OCI-LY7 (cell line): ENCODE measurements around the gene EPB42. TPM values are rescaled to one million over a fixed set of nuclear protein-coding genes. Genes with fewer than 3 reads are reported as not detected.

Experiments used
- BruUV-seq: library from RNA; stranded (reverse); fragments of 400-500 nt; replicated peaks from 2 replicates; lab custom pipeline; 2021; lab: Mats Ljungman, UMichigan
- CTCF ChIA-PET: fragments of 300-600 bp; sonication (Branson Sonifier 250); formaldehyde crosslinking; loops from one replicate; lab custom pipeline; 2022; ENCODE audit warnings: antibody characterized with exemption; ENCODE audit not compliant: unreplicated experiment; lab: Charles Lee
- POLR2A ChIA-PET: fragments of 300-600 bp; sonication (Branson Sonifier 250); formaldehyde crosslinking; loops from one replicate; lab custom pipeline; 2022; ENCODE audit warnings: antibody characterized with exemption; lab: Charles Lee
- DNase-seq: peaks from one replicate; pipeline ENCODE4 v3.0.0-alpha.2; 2015; ENCODE audit warnings: low spot score
- H2AFZ ChIP-seq: fragments of 200-600 bp; sonication (generic), shearing (Covaris generic); 2 replicates; pipeline ENCODE4 v1.6.1; 2014; ENCODE audit warnings: mild to moderate bottlenecking, antibody characterized with exemption, low read length, moderate library complexity
- H3K27ac ChIP-seq: fragments of 200-600 bp; sonication (generic); 2 replicates; pipeline ENCODE4 v1.5.1; 2014; ENCODE audit warnings: mixed run types, low read depth, mild to moderate bottlenecking, moderate library complexity, low read length, inconsistent platforms; ENCODE audit not compliant: poor library complexity, severe bottlenecking
- H3K36me3 ChIP-seq: fragments of 200-600 bp; sonication (generic); 2 replicates; pipeline ENCODE4 v1.6.1; 2014; ENCODE audit warnings: mild to moderate bottlenecking, antibody characterized with exemption, low read length, moderate library complexity, mixed read lengths; ENCODE audit not compliant: insufficient read depth
- H3K4me1 ChIP-seq: fragments of 200-600 bp; sonication (generic); 2 replicates; pipeline ENCODE4 v1.5.1; 2014; ENCODE audit warnings: mild to moderate bottlenecking, low read length; ENCODE audit not compliant: insufficient read depth, poor library complexity, severe bottlenecking
- H3K4me2 ChIP-seq: fragments of 200-600 bp; sonication (generic); 2 replicates; pipeline ENCODE4 v1.6.1; 2014; ENCODE audit warnings: mild to moderate bottlenecking, low read length
- H3K4me3 ChIP-seq: fragments of 200-600 bp; sonication (generic); 2 replicates; pipeline ENCODE4 v1.5.1; 2014; ENCODE audit warnings: mild to moderate bottlenecking, low read depth, low read length; ENCODE audit not compliant: poor library complexity, severe bottlenecking
- H3K79me2 ChIP-seq: fragments of 200-600 bp; sonication (generic); 2 replicates; pipeline ENCODE4 v1.6.1; 2016; ENCODE audit warnings: low read depth, mild to moderate bottlenecking, low read length, moderate library complexity, mixed read lengths; ENCODE audit not compliant: insufficient read depth
- H3K9me2 ChIP-seq: fragments of 200-600 bp; sonication (generic); 2 replicates; pipeline ENCODE4 v1.6.1; 2016; ENCODE audit warnings: mild to moderate bottlenecking, low read length, mixed read lengths; ENCODE audit not compliant: insufficient read depth
- H3K9me3 ChIP-seq: fragments of 200-600 bp; sonication (generic); 2 replicates; pipeline ENCODE4 v1.6.1; 2014; ENCODE audit warnings: mild to moderate bottlenecking, mixed run types, low read length, mixed read lengths
- H4K20me1 ChIP-seq: fragments of 200-600 bp; sonication (generic); 2 replicates; pipeline ENCODE4 v1.6.1; 2014; ENCODE audit warnings: mild to moderate bottlenecking, antibody characterized with exemption, low read length, moderate library complexity, mixed read lengths; ENCODE audit not compliant: insufficient read depth
- CTCF ChIP-seq: fragments of 200-600 bp; sonication (generic); conservative IDR thresholded peaks from 2 replicates; pipeline ENCODE4 v1.5.1; 2014; ENCODE audit warnings: mild to moderate bottlenecking, antibody characterized with exemption, low read length, moderate library complexity, mixed read lengths
- EZH2phosphoT487 ChIP-seq: fragments of 200-600 bp; sonication (generic); IDR thresholded peaks from 2 replicates; pipeline ENCODE4 v1.6.1; 2018; ENCODE audit warnings: low read depth, borderline replicate concordance, mild to moderate bottlenecking, mixed run types, antibody characterized with exemption, low read length, moderate library complexity, mixed read lengths
- intact Hi-C: fragments of 100-400 bp; cut with micrococcal nuclease; formaldehyde crosslinking; loops from one replicate; pipeline ENCODE4 v1.10.0; 2022; ENCODE audit not compliant: unreplicated experiment
- total RNA-seq, 2 experiments: library from RNA; depleted of rRNA in 1 of 2; stranded (reverse); fragments of >200 nt in 1 of 2; shearing (Covaris generic) in 1 of 2; gene quantifications; 2 replicates each; pipeline ENCODE4 v1.2.3, GENCODE V29; 2014 to 2022

Gene EPB42
- total RNA-seq, 2 experiments from 2014 or later, result not detected

DNA sequence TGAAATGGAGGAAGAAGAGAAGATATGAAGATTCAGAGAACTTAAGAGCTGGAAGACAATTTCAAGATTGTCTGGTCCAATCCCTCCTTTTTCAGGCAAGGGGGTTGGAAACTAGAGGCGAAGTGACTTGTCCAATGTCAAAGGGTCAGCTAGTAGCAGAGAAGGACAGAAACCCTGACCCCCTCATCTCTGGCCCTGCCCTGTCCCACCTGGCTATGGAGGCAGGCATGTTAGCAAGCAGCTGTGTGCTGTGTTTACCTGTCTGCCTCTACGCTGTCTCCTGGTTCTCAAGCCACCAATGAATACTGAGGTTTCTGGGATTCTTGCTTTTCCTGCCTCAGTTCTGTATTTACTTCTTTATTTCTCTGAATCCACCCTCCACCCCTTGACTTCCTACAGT, 45.6 kb upstream of the EPB42 start:
- no peak overlapping the region for H3K4me3 ChIP-seq
- H2AFZ ChIP-seq, result no peak overlapping the region
- H4K20me1 ChIP-seq, result no peaks in the 10 kb centered on the region
- peaks cover 7% of the 10 kb centered on the region for H3K4me1 ChIP-seq
- TF ChIP-seq EZH2phosphoT487 (no peak), CTCF (no peak)
- no peak overlapping the region for H3K27ac ChIP-seq
- no peak for DNase-seq
- H3K9me2 ChIP-seq, result no peaks in the 10 kb centered on the region
- intact Hi-C loops, result no loop called here
- no peaks in the 10 kb centered on the region for H3K9me3 ChIP-seq
- H3K4me2 ChIP-seq, result no peak overlapping the region
- H3K79me2 ChIP-seq, result no peaks in the 10 kb centered on the region
- H3K36me3 ChIP-seq, result no peaks in the 10 kb centered on the region
- BruUV-seq, result no TSS peak
- CTCF ChIA-PET, result no interaction called here
- POLR2A ChIA-PET, result interaction anchor here (0.6 kb wide), 1 partner anchor 391 kb away, joined by 5 read pairs; no protein-coding TSS in a partner anchor

DNA sequence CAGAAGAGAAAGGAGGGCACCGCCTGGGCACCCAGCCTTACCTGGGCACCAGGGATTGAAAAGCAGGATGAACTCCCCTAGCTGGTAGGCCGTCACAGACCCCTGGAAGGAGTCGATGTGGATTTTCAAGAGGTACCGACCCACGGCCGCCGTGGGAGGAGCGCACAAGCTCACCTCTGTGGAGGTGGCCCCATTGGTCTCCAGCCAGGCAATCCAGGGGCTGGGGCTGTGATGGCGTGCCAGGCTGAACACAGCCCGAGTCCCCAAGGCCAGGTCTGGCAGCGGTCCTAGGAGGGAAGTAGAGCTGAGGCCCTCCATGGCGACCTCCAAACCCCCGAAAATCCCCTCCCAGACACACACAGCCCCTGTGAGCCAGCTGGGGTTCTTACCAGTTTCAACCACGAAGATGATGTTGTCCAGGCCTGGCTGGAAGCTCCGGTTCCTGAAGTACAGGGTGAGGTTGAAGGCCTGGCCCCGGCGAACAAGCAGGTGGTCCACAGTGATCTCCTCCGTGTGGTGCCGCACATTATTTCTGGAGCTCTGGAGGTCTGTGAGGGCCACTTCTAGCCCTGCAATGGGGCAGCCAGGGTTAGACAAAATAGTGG, 39.3 kb upstream of the EPB42 start:
- no peaks in the 10 kb centered on the region for H3K36me3 ChIP-seq
- H3K4me3 ChIP-seq, result no peak overlapping the region
- DNase-seq, result no peak
- H3K9me3 ChIP-seq, result no peaks in the 10 kb centered on the region
- intact Hi-C loops, result no loop called here
- H3K9me2 ChIP-seq, result no peaks in the 10 kb centered on the region
- H3K27ac ChIP-seq, result no peak overlapping the region
- no peak overlapping the region for H3K4me2 ChIP-seq
- ChIA-PET POLR2A (no interaction called here), CTCF (no interaction called here)
- no peaks in the 10 kb centered on the region for H3K79me2 ChIP-seq
- H3K4me1 ChIP-seq, result no peaks in the 10 kb centered on the region
- no peak overlapping the region for H2AFZ ChIP-seq
- TF ChIP-seq EZH2phosphoT487 (no peak), CTCF (no peak)
- BruUV-seq, result no TSS peak
- no peaks in the 10 kb centered on the region for H4K20me1 ChIP-seq

DNA sequence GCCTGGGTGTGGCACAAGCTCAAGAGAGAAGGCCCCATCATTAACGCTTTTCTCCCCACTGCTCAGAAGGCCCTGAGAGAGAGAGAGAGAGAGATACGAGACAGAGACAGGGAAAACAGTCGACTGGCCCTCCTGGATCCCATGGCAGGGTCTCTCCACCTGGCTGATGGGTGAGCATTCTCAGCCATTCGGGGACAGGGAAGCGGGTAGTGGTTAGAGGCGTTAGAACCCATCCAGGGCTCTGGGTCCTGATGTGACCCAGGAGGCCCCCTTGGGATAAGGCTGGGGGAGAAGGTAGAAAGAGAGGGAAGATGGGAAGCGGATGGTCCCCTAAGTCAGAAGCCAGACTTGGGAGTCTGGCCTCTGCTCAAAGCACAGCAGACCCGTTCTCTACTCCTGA, 38.0 kb upstream of the EPB42 start:
- H3K4me2 ChIP-seq, result no peak overlapping the region
- no peaks in the 10 kb centered on the region for H3K79me2 ChIP-seq
- no TSS peak for BruUV-seq
- TF ChIP-seq CTCF (no peak), EZH2phosphoT487 (no peak)
- CTCF ChIA-PET, result no interaction called here
- H3K4me1 ChIP-seq, result no peaks in the 10 kb centered on the region
- no peaks in the 10 kb centered on the region for H4K20me1 ChIP-seq
- no peak overlapping the region for H3K27ac ChIP-seq
- no peak for DNase-seq
- no peaks in the 10 kb centered on the region for H3K36me3 ChIP-seq
- POLR2A ChIA-PET, result no interaction called here
- H3K9me2 ChIP-seq, result no peaks in the 10 kb centered on the region
- no peak overlapping the region for H2AFZ ChIP-seq
- H3K9me3 ChIP-seq, result no peaks in the 10 kb centered on the region
- intact Hi-C loops, result no loop called here
- no peak overlapping the region for H3K4me3 ChIP-seq
